CD4-positive, alpha-beta T cell (primary cell): Measurements from ENCODE around the gene CXCR6. TPM values are rescaled to one million over a fixed set of nuclear protein-coding genes. Genes with fewer than 3 reads are reported as not detected.

Experiments used
- ATAC-seq: fragments of 200-7000 bp; cut with Tn5 transposase; one replicate; pipeline ENCODE4 v1.10.0; 2022; ENCODE audit warnings: mild to moderate bottlenecking; ENCODE audit not compliant: poor library complexity
- CTCF ChIA-PET: fragments of 350-600 bp; sonication (Branson Sonifier 250); formaldehyde crosslinking; loops from one replicate; lab custom pipeline; 2021; ENCODE audit warnings: antibody characterized with exemption, inconsistent platforms; lab: Charles Lee
- POLR2A ChIA-PET: fragments of 350-600 bp; sonication (Branson Sonifier 250); formaldehyde crosslinking; loops from one replicate; lab custom pipeline; 2021; ENCODE audit warnings: antibody characterized with exemption, inconsistent platforms; lab: Charles Lee
- DNase-seq, 14 experiments: peaks; one replicate each; pipeline ENCODE4 v3.0.0-alpha.2; 2013 to 2020; ENCODE audit warnings: mixed read lengths in 2 of 14
- H3K27ac ChIP-seq, 2 donors: one replicate each; pipeline versions ENCODE4 v1.5.1 to v1.7.0; 2013; ENCODE audit warnings: low read length in 2 of 2, low read depth in 1 of 2, mild to moderate bottlenecking in 1 of 2
- H3K27me3 ChIP-seq, 2 experiments: 1 replicate in 1 of 2; 2 replicates in 1 of 2; pipeline versions ENCODE4 v1.6.1 to v1.7.0; 2013; ENCODE audit warnings: low read length in 2 of 2, control low read depth in 1 of 2, mild to moderate bottlenecking in 1 of 2, moderate library complexity in 1 of 2; ENCODE audit not compliant: insufficient read depth in 2 of 2, control insufficient read depth in 1 of 2
- H3K36me3 ChIP-seq: one replicate; pipeline ENCODE4 v1.6.1; 2013; ENCODE audit warnings: low read length, control low read depth; ENCODE audit not compliant: insufficient read depth
- H3K4me1 ChIP-seq: one replicate; pipeline ENCODE4 v1.6.1; 2013; ENCODE audit warnings: low read length, control low read depth; ENCODE audit not compliant: insufficient read depth
- H3K4me3 ChIP-seq: one replicate; pipeline ENCODE4 v1.5.1; 2013; ENCODE audit warnings: mild to moderate bottlenecking, low read length, moderate library complexity
- H3K9me3 ChIP-seq, 2 experiments: 1 replicate in 1 of 2; 2 replicates in 1 of 2; pipeline versions ENCODE4 v1.6.1 to v1.7.0; 2013; ENCODE audit warnings: low read length in 2 of 2, mild to moderate bottlenecking in 2 of 2, control low read depth in 1 of 2, moderate library complexity in 1 of 2; ENCODE audit not compliant: control insufficient read depth in 1 of 2, insufficient read depth in 1 of 2
- H3K27ac Mint-ChIP-seq: one replicate; pipeline ENCODE4 v1.8.0; 2020; ENCODE audit warnings: mixed read lengths
- H3K27me3 Mint-ChIP-seq: one replicate; pipeline ENCODE4 v1.8.0; 2021; ENCODE audit warnings: mixed read lengths
- H3K36me3 Mint-ChIP-seq: one replicate; pipeline ENCODE4 v1.8.0; 2021; ENCODE audit warnings: low read depth, mixed read lengths
- H3K4me1 Mint-ChIP-seq: one replicate; pipeline ENCODE4 v1.8.0; 2021; ENCODE audit warnings: low read depth, mixed read lengths
- H3K4me3 Mint-ChIP-seq: one replicate; pipeline ENCODE4 v1.8.0; 2020; ENCODE audit warnings: mild to moderate bottlenecking, mixed read lengths
- H3K9me3 Mint-ChIP-seq: one replicate; pipeline ENCODE4 v1.8.0; 2020; ENCODE audit warnings: mixed read lengths
- CTCF ChIP-seq: fragments of 200-600 bp; IDR thresholded peaks from one replicate; pipeline ENCODE4 v1.8.0; 2022; ENCODE audit warnings: antibody characterized with exemption, mild to moderate bottlenecking
- intact Hi-C, 2 experiments: fragments of 100-400 bp; cut with DNase I in 1 of 2; cut with micrococcal nuclease in 1 of 2; formaldehyde crosslinking; loops; one replicate each; pipeline versions ENCODE4 v1.15.1 to v1.9.0; 2023 to 2025; cut with DNase I, micrococcal nuclease
- total RNA-seq, 174 experiments: library from RNA in 2 of 174; stranded (reverse) in 2 of 174; gene quantifications; one replicate each; pipeline ENCODE4 v1.2.3 and lab custom pipeline; 2021 to 2026

Gene CXCR6
- total RNA-seq, 2 experiments from 2014 or later, result 1.7 to 2.0 TPM

- POLR2A ChIA-PET, result no interaction called here
- ATAC-seq (no peak), DNase-seq (no peak)
- no peak for TF ChIP-seq CTCF
- H3K27me3 Mint-ChIP-seq, result peaks cover under 1% of the 10 kb centered on the region
- no peak overlapping the region for H3K27ac Mint-ChIP-seq
- H3K4me3 Mint-ChIP-seq, result no peak overlapping the region
- Histone ChIP-seq H3K9me3 (no peaks in the 10 kb centered on the region), H3K4me1 (peaks cover 17% of the 10 kb centered on the region), H3K36me3 (no peaks in the 10 kb centered on the region), H3K27me3 (no peaks in the 10 kb centered on the region), H3K27ac (no peak overlapping the region), H3K4me3 (no peak overlapping the region)
- H3K36me3 Mint-ChIP-seq, result no peaks in the 10 kb centered on the region
- intact Hi-C loops, result no loop called here
- no peaks in the 10 kb centered on the region for H3K9me3 Mint-ChIP-seq
- CTCF ChIA-PET, result no interaction called here
- H3K4me1 Mint-ChIP-seq, result peaks cover 36% of the 10 kb centered on the region
These were observed 46.3 kb upstream of the CXCR6 start for GRCh38 chr3:45896956-45897355.

GRCh38 chr3:45904931-45905330 lies 38.3 kb upstream of the CXCR6 start:
- POLR2A ChIA-PET, result interaction anchor here (1.0 kb wide), 1 partner anchor 10 kb away, joined by 4 read pairs; no protein-coding TSS in a partner anchor
- Mint-ChIP-seq H3K4me1 (peaks cover 33% of the 10 kb centered on the region), H3K4me3 (no peak overlapping the region), H3K9me3 (no peaks in the 10 kb centered on the region), H3K27ac (no peak overlapping the region), H3K36me3 (no peaks in the 10 kb centered on the region), H3K27me3 (no peaks in the 10 kb centered on the region)
- Histone ChIP-seq H3K4me3 (no peak overlapping the region), H3K9me3 (no peaks in the 10 kb centered on the region), H3K36me3 (no peaks in the 10 kb centered on the region), H3K27me3 (no peaks in the 10 kb centered on the region), H3K4me1 (peaks cover 31% of the 10 kb centered on the region), H3K27ac (no peak overlapping the region)
- CTCF ChIA-PET, result no interaction called here
- no peak for TF ChIP-seq CTCF
- DNase-seq (no peak), ATAC-seq (no peak)
- intact Hi-C loops, result no loop called here

- Histone ChIP-seq H3K36me3 (no peaks in the 10 kb centered on the region), H3K9me3 (no peaks in the 10 kb centered on the region), H3K27ac (no peak overlapping the region), H3K4me1 (peaks cover 36% of the 10 kb centered on the region), H3K4me3 (no peak overlapping the region), H3K27me3 (no peaks in the 10 kb centered on the region)
- TF ChIP-seq CTCF, result no peak
- no peak for DNase-seq
- ChIA-PET CTCF (interaction anchor here (0.8 kb wide), 1 partner anchor 11 kb away, joined by 3 read pairs; no protein-coding TSS in a partner anchor), POLR2A (no interaction called here)
- intact Hi-C loops, result no loop called here
- Mint-ChIP-seq H3K4me1 (peaks cover 37% of the 10 kb centered on the region), H3K27ac (no peak overlapping the region), H3K4me3 (no peak overlapping the region), H3K27me3 (no peaks in the 10 kb centered on the region), H3K9me3 (no peaks in the 10 kb centered on the region), H3K36me3 (no peaks in the 10 kb centered on the region)
- no peak for ATAC-seq
These were observed 37.5 kb upstream of the CXCR6 start for GRCh38 chr3:45905755-45906154.
